ENCODE measurements around the gene TRPV2. TPM values are rescaled to one million over a fixed set of nuclear protein-coding genes. Genes with fewer than 3 reads are reported as not detected.

The TRPV2 gene
- total and polyA plus RNA-seq, 9 of the 15 experiments (the other 6 are each of a cell fraction or from before 2014, with no cell fraction given), result 10.0 to 97.5 (median 30.3) TPM

DNA sequence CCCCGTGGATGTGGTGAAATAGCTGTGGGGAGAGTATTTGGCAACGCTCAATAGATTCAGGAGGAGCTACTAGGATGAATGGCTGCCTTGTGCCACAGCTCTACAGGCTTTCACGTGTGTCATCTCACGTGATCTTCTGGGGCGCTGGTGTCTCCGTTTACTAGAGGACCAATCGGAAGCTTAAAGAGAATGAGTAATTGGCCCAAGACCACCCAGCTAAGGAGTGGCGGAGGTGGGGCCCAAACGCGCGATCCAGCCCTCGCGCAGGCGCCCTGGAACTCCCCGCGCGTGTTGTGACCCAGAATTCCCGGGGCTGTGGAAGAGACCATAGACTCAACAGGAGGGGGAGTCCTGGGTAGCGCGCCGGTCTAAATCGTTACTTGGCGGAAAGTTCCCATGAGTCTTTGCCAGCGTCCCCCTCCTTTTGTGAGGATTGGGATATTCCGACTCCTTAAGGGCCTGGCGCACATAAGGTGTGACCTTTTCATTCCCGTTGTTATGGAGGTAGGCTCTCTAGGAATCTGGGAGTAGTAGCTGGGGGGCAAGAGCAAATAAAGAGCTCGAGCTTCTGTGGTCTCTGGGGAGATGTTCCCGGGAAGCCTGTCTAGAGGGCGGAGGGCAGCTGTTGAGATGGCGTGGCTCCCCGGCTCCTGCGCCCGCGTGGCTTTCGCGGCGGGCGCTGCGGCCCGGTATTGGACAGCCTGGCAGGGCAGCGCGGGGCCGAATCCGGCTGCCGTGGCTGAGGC, 23.4 kb downstream of the TRPV2 start (continued):
- no peak for TF ChIP-seq ZNF232 (CRISPR knock-in tag; IDR thresholded peaks at IDR 0.05)
- peak; percentile 78 for TF ChIP-seq CHD1 (IDR thresholded peaks at IDR 0.05; ENCODE audit: low read length)
- TF ChIP-seq, protein P1, sequence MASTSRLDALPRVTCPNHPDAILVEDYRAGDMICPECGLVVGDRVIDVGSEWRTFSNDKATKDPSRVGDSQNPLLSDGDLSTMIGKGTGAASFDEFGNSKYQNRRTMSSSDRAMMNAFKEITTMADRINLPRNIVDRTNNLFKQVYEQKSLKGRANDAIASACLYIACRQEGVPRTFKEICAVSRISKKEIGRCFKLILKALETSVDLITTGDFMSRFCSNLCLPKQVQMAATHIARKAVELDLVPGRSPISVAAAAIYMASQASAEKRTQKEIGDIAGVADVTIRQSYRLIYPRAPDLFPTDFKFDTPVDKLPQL (IDR thresholded peaks at IDR 0.05; ENCODE audit: extremely low read depth, insufficient read length), result peak; percentile 93
- TF ChIP-seq HCFC1 (IDR thresholded peaks at IDR 0.05; ENCODE audit: low read depth, low read length), result peak; percentile 71
- TF ChIP-seq, protein P2, sequence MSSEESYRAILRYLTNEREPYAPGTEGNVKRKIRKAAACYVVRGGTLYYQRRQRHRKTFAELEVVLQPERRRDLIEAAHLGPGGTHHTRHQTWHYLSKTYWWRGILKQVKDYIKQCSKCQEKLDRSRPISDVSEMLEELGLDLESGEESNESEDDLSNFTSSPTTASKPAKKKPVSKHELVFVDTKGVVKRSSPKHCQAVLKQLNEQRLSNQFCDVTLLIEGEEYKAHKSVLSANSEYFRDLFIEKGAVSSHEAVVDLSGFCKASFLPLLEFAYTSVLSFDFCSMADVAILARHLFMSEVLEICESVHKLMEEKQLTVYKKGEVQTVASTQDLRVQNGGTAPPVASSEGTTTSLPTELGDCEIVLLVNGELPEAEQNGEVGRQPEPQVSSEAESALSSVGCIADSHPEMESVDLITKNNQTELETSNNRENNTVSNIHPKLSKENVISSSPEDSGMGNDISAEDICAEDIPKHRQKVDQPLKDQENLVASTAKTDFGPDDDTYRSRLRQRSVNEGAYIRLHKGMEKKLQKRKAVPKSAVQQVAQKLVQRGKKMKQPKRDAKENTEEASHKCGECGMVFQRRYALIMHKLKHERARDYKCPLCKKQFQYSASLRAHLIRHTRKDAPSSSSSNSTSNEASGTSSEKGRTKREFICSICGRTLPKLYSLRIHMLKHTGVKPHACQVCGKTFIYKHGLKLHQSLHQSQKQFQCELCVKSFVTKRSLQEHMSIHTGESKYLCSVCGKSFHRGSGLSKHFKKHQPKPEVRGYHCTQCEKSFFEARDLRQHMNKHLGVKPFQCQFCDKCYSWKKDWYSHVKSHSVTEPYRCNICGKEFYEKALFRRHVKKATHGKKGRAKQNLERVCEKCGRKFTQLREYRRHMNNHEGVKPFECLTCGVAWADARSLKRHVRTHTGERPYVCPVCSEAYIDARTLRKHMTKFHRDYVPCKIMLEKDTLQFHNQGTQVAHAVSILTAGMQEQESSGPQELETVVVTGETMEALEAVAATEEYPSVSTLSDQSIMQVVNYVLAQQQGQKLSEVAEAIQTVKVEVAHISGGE (CRISPR knock-in tag; IDR thresholded peaks at IDR 0.05), result peak in 1 of 3 experiments; percentile 59; a peak in 2 of 6 replicates
- TF ChIP-seq BACH1 (tag; IDR thresholded peaks at IDR 0.05), result peak; percentile 27; the same call in 1 of the 2 replicates
- TF ChIP-seq CXXC5 (CRISPR knock-in tag; IDR thresholded peaks at IDR 0.05), result peak; percentile 79
- no peak for TF ChIP-seq KAT8 (IDR thresholded peaks at IDR 0.05; ENCODE audit: low read depth)
- 0 out of 2 replicates have a peak, but pooled peaks have one; percentile 55 for TF ChIP-seq PTBP1 (IDR thresholded peaks at IDR 0.05; ENCODE audit: low read depth, low read length)
- TF ChIP-seq, protein P3, sequence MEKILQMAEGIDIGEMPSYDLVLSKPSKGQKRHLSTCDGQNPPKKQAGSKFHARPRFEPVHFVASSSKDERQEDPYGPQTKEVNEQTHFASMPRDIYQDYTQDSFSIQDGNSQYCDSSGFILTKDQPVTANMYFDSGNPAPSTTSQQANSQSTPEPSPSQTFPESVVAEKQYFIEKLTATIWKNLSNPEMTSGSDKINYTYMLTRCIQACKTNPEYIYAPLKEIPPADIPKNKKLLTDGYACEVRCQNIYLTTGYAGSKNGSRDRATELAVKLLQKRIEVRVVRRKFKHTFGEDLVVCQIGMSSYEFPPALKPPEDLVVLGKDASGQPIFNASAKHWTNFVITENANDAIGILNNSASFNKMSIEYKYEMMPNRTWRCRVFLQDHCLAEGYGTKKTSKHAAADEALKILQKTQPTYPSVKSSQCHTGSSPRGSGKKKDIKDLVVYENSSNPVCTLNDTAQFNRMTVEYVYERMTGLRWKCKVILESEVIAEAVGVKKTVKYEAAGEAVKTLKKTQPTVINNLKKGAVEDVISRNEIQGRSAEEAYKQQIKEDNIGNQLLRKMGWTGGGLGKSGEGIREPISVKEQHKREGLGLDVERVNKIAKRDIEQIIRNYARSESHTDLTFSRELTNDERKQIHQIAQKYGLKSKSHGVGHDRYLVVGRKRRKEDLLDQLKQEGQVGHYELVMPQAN (IDR thresholded peaks at IDR 0.05; ENCODE audit: borderline replicate concordance), result peak; percentile 67; the same call in 1 of the 2 replicates
- TF ChIP-seq, protein P4, sequence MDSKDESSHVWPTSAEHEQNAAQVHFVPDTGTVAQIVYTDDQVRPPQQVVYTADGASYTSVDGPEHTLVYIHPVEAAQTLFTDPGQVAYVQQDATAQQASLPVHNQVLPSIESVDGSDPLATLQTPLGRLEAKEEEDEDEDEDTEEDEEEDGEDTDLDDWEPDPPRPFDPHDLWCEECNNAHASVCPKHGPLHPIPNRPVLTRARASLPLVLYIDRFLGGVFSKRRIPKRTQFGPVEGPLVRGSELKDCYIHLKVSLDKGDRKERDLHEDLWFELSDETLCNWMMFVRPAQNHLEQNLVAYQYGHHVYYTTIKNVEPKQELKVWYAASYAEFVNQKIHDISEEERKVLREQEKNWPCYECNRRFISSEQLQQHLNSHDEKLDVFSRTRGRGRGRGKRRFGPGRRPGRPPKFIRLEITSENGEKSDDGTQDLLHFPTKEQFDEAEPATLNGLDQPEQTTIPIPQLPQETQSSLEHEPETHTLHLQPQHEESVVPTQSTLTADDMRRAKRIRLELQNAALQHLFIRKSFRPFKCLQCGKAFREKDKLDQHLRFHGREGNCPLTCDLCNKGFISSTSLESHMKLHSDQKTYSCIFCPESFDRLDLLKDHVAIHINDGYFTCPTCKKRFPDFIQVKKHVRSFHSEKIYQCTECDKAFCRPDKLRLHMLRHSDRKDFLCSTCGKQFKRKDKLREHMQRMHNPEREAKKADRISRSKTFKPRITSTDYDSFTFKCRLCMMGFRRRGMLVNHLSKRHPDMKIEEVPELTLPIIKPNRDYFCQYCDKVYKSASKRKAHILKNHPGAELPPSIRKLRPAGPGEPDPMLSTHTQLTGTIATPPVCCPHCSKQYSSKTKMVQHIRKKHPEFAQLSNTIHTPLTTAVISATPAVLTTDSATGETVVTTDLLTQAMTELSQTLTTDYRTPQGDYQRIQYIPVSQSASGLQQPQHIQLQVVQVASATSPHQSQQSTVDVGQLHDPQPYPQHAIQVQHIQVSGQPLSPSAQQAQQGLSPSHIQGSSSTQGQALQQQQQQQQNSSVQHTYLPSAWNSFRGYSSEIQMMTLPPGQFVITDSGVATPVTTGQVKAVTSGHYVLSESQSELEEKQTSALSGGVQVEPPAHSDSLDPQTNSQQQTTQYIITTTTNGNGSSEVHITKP (IDR thresholded peaks at IDR 0.05; ENCODE audit: partially characterized antibody), result peak; percentile 99
- TF ChIP-seq, protein P5, sequence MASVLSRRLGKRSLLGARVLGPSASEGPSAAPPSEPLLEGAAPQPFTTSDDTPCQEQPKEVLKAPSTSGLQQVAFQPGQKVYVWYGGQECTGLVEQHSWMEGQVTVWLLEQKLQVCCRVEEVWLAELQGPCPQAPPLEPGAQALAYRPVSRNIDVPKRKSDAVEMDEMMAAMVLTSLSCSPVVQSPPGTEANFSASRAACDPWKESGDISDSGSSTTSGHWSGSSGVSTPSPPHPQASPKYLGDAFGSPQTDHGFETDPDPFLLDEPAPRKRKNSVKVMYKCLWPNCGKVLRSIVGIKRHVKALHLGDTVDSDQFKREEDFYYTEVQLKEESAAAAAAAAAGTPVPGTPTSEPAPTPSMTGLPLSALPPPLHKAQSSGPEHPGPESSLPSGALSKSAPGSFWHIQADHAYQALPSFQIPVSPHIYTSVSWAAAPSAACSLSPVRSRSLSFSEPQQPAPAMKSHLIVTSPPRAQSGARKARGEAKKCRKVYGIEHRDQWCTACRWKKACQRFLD (CRISPR knock-in tag; IDR thresholded peaks at IDR 0.05), result peak; percentile 70; the same call in 1 of the 2 replicates
- peak; percentile 91 for TF ChIP-seq PRPF4 (IDR thresholded peaks at IDR 0.05; ENCODE audit: insufficient read depth, low read depth, low read length, poor library complexity, severe bottlenecking)
- peak; percentile 34 for TF ChIP-seq ASH1L (IDR thresholded peaks at IDR 0.05; ENCODE audit: borderline replicate concordance, low read depth, partially characterized antibody)
